HG03432 (cell line): ENCODE data around the gene DAAM2.

Experiments used
- ATAC-seq: cut with Tn5 transposase; IDR thresholded peaks from one replicate; pipeline ENCODE4 v1.9.1; 2021; ENCODE audit warnings: mild to moderate bottlenecking, moderate library complexity; ENCODE audit not compliant: unreplicated experiment

DAAM2 gene

DNA sequence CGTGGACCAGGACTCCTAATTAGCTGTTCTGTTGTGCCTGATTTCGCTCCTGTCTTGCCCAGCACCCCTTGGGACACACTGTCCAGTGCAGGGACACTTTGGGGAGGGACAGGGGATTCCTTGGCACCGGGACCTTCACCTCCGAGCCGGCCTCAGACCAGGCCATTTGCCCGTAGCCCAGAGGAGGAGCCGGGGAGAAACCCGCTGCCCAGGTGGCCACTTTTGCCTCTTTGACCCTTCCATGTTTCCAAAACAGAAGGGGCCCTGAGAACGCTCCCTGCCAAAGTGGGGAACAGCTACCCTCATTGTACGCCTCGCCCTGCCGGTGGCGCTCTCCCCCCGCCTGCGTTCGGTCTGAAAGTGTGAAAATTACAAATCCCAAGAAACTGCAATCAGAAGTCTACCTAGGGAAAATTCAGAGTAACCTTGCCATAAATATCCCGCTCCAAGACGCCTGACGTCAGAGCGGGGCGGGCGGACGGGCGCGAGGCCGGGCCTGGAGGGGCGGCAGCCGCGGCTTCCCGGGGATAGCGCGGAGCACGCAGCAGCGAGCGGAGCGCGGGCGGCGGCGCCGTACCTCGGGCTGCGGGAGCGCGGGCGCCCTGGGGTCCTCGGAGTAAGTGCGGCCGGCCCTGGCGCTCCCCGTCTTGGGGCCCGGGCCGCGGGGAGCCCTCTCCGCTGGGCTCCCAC lies at the start of gene DAAM2:
Gene DAAM2 (plus strand): TSS at position 527 of the 690 bp plus-strand sequence. CDS start 63,927 bp downstream, outside the sequence.
- no peak for ATAC-seq

DNA sequence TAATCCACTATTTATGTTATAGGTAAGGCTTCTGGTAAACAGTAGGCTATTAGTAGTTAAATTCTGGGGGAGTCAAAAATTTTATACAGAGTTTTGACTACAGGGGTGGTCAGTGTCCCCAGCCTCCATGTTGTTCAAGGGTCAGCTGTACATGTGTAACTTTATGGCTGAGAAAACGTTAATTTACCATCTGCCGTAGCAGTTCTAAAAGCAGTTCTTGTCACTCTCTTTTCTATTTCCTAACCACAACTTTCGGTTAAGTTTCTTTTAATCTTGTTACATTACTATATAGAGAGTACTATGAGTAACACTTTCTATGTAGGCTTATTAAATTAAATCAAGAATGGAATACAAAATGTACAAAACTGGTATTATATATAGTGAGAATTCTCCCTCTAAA lies 45.4 kb upstream of the DAAM2 start:
- no peak for ATAC-seq

DNA sequence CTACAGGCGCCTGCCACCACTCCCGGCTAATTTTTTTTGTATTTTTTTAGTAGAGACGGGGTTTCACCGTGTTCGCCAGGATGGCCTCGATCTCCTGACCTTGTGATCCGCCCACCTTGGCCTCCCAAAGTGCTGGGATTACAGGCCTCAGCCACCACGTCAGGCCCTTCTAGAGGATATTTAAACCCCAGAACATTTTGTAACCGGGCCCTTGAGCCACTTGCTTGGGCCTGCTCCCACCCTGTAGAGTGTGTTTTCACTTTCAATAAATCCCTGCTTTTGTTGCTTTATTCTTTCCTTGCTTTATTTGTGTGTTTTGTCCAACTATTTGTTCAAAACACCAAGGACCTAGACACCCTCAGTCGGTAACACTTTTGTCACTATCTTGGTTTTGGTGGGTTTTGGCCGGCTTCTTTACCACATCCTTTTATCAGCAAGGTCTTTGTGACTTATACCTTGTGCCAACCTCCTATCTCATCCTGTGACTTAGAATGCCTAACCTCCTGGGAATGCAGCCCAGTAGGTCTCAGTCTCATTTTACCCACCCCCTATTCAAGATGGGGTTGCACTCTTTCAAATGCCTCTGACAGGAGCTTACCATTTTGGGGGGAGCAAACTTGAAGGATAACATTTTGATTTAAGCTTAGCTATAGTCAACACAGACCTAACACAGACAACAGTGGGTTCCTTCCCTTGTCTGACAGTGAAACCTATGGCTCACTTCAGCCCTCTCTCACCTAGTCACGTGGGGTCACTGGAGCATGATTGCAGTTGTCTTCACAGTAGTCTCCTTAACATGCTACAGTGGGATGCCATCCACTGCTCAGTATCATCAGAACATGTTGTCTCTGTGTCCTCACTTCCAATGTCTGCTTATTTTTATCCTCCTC lies 39.1 kb upstream of the DAAM2 start:
- peak; percentile 58 for ATAC-seq

DNA sequence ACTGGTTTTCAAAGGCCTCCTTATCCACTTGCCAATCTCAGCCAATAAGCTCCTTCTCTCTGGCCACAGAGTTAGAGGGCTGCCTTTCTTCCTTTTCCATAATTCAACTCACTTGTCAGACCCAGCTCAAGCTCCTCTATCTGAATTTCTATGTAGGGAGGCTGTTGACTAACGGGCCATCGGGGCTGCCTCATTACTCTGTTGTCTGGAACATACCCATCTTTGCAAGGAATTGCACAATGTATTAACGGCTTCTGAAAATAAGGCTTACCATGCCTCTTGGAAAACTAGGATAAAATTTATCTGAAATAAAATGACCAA lies 38.5 kb upstream of the DAAM2 start:
- ATAC-seq, result no peak

GRCh38 chr6:39754514-39755115 lies 37.6 kb upstream of the DAAM2 start:
- ATAC-seq, result no peak

DNA sequence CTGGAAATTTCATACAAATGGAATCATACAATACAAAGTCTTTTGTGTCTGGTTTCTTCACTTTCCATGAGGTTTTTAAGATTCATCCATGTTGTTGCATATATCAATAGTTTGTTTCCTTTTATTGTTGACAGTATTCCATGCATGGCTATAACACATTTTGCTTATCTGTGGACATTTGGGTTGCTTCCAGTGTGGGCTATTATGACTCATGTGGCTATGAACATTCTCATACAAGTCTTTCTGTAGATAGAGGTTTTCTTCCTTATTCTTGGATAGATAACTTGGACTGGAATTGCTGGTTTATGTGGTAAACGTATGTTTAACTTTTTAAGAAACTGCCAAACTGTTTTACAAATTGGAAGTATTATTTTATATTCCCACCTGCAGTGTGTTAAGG lies 36.9 kb upstream of the DAAM2 start:
- no peak for ATAC-seq

DNA sequence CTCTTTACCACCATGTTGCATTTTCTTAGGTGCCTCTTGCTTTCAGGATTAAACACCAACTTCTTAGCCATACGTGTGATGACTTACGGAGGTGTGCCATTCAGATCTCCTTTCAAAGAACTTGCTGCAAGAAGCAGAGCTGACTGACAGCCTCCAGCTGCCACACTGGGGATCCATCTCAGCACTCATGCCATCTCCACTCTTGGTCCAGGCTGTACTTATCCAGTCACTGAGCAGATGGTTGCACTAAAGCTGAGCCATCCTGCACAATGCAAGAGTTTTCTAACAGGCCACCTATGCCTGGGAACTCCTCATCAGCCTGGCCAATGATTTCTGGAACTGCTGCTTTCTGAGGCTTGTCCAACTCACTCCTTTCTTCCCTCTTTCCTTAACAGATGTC lies 35.6 kb upstream of the DAAM2 start:
- no peak for ATAC-seq

- ATAC-seq, result no peak
These were observed 33.1 kb upstream of the DAAM2 start for GRCh38 chr6:39758905-39759605.

DNA sequence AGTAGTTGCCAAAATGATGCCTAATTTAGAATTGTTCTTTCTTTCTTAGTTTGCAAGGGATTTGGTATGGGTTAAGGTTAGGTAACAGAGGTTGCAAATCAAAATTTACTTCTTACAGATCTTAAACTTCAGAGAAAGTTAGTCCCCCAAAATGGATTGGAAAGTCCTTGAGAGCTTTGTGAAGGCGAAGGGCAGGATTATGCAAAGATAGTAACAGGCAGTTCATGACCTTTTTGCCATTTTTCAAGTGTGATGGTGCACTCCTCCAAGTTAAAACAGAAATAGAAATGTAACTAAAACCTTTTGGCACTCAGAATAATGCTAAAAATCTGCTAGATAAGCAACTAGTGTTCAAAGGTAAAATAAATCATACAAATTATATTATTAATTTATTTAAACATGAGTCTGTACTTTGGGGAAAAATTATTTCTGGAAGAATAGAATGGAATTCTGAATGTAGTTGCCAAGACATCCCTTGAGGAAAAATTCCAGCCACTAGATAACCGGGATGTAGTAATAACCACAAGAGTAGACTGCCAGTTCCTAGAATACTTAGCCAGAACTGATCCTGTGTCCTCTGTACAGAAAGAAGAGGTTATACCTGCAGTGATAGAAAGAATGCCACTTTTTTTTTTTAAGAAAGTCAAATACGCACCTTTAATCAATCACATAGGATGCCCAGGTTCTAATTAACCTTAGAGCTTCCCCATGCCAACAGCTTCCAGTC lies 31.8 kb upstream of the DAAM2 start:
- ATAC-seq, result no peak

- no peak for ATAC-seq
These were observed 26.6 kb upstream of the DAAM2 start for GRCh38 chr6:39765508-39766065.

DNA sequence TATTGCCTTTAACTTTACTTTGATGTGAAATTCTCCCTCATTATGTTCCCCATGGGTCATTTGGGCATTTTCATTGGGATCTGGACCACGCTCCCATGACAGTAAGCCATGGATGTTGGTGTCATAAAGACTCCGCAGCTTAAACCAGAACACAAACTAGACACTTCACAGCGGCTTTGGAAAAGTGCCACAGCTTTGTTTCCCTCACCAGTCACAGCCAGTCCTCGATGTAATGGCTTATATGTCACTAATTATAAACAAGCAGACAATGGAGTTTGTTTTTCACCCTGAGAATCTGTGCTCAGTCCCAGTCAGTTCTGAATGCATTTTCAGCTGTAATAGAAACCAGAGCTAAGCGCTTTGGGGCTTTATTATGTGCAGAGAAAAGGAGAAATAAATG lies 23.2 kb upstream of the DAAM2 start:
- no peak for ATAC-seq

DNA sequence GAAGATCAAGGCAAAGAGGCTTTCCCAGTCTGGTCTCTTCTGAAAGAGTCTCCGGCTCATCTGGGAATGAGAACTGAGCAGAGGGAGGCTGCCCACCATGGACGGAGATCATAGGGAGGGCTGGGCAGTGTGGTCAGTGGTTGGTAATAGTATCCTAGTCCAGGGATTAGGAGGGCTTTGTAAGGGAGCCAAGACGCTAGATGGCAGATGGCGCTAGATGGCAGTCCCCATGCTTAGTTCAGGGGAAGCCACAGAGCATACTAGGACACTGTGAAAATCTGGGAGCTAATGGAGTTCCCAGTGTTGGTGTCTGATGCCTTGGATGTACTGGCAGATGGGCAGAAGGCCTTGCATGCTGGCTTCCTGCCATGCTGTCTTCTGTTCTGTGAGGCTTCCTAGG lies 21.7 kb upstream of the DAAM2 start:
- ATAC-seq, result no peak

DNA sequence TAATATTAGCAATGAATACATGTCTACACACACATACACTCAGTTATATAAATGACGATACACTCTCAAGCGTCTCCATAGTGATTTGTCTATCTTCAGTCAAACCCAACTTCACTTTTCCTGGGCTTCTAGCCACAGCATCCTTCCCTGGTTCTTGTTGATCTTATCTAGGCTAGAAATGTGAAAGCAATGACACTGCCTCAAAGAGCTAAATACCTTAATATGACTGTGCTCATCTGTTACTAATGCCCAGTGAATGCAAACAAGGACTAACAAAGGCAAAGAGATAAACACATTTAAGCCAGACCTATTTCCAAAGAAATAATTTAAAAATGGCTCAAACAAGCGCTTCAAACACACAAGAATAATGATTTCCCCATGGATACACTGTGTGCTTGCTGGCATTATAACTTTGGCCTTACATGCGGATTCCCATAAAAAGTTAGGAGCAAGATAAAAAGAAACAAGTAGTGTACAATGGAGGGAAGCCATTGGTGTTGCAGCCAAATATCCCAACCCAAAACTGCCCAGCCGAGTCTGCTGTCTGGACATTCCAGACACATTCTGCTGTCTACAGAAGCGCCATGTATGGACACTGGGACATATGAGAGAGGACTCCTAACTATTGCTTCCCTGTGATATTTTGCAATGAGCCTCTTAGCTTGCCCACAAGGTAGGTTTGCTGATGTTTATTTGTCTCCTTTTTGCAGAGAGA lies 19.5 kb upstream of the DAAM2 start:
- no peak for ATAC-seq

- no peak for ATAC-seq
These were observed 18.4 kb upstream of the DAAM2 start for GRCh38 chr6:39773782-39774181.

DNA sequence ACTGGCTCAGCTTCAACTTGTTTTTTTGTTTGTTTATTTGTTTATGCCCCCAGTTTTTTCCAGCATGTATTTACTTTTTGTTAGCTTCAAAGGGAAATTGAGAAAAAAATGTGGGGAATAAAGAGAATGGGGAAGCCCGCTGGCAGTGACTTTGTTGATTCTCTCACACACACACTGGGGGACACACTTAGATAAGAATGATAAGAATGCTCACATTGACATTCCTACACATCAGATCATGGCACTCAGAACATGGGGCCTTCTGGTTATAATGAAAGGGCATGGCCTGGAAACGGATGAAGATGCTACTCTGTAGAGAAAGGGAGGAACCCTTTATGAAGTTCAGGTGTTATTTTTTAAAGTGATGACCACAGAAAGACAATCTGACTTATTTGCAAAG lies 15.6 kb upstream of the DAAM2 start:
- ATAC-seq, result no peak

DNA sequence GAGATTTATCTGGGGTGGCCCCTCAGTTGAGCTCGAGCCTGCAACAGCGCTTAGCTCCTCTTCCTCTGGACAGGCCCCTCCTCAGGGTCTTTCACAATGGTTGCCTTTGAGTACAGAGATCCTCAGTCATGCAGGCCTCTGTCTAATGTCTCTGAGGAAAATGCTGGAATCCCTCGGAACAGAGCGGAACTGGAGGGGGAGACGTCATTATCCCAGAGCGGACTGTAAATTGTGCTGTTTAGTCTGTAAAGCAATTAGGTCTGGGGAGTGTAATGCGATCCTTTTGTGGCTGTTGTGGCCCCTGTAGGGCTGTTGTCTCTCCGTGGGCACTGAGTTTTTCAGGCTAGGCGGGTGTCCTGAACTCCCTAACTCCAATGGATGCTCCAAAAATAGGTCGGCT lies 15.0 kb upstream of the DAAM2 start:
- ATAC-seq, result no peak

GRCh38 chr6:39777661-39778060 lies 14.5 kb upstream of the DAAM2 start:
- no peak for ATAC-seq

GRCh38 chr6:39778581-39779255 lies 13.5 kb upstream of the DAAM2 start:
- ATAC-seq, result no peak

DNA sequence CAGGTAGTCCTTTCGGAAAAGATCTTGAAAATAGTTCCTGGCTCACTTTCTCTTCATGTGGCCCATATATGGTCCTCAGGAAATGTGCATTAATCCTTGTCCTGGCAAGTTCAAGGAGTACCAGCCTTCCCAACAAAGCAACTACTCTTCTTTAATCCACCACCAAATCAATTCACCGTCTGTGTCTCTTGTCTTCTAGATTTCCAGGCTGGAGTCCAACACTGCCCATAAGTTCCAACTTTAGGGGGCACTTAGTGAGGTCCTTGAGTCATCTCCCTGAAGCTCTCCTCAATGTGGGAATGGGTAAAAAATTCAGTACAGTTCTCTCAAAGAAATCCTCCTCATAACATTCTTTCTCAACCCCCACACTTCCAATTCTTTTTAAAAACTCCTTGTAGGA lies 6.9 kb upstream of the DAAM2 start:
- ATAC-seq, result no peak
